ENCODE data around the gene PTGIR. TPM values are rescaled to one million over a fixed set of nuclear protein-coding genes. Genes with fewer than 3 reads are reported as not detected.

PTGIR gene
- total RNA-seq, 2 donors from 2014 or later = 0.82 TPM

DNA sequence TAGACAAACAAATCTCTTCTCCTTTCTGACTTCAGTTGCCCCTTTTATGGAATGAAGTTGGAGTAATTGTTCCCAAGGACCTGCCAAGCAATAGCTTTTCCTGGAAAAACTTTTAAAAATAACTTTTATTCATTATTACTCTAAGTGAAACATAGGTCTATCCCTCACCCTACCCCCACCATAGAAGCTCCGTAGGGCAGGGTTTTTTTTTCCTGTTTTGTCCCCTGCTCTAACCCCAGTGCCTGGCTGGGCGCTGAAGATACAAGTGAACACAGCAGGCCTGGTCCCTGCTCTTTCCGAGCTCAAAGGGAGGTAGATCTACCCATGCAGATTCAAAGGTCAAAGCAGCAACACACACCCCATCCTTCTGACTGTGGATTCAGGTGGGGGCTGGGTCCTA, 19.8 kb upstream of the PTGIR start:
- TF ChIP-seq, protein P1, sequence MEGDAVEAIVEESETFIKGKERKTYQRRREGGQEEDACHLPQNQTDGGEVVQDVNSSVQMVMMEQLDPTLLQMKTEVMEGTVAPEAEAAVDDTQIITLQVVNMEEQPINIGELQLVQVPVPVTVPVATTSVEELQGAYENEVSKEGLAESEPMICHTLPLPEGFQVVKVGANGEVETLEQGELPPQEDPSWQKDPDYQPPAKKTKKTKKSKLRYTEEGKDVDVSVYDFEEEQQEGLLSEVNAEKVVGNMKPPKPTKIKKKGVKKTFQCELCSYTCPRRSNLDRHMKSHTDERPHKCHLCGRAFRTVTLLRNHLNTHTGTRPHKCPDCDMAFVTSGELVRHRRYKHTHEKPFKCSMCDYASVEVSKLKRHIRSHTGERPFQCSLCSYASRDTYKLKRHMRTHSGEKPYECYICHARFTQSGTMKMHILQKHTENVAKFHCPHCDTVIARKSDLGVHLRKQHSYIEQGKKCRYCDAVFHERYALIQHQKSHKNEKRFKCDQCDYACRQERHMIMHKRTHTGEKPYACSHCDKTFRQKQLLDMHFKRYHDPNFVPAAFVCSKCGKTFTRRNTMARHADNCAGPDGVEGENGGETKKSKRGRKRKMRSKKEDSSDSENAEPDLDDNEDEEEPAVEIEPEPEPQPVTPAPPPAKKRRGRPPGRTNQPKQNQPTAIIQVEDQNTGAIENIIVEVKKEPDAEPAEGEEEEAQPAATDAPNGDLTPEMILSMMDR (IDR thresholded peaks at IDR 0.05) = no peak
- Histone ChIP-seq H3K27me3 (peaks cover 12% of the 10 kb centered on the region), H3K27ac (no peak overlapping the region), H3K9ac (ENCODE audit: low read depth in 2 of 2, low read length in 2 of 2) (no peak overlapping the region), H3K4me1 (peaks cover under 1% of the 10 kb centered on the region), H3K9me3 (no peaks in the 10 kb centered on the region), H3K36me3 (no peaks in the 10 kb centered on the region), H3K4me3 (no peak overlapping the region)
- no peak for DNase-seq
- intact Hi-C loops (cut with DNase I) = no loop called here

DNA sequence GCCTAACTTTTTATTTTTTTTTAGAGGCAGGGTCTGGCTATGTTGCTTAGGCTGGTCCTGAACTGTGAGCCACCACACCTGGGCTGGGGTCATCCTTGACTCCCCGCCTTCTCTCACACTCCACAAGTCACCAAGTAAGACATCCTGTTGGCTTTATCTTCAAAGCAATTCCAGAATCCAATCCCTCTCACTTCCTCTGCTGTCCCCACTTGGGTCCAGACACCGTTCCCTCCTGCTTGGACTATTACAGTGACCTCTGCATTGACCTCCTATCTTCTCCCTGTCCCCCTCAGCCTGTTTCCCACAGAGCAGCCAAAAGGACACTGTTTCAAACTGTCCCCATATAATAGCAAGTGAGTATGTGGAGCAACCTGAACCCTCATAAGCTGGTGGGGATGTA, 15.8 kb upstream of the PTGIR start:
- Histone ChIP-seq H3K4me1 (peaks cover 14% of the 10 kb centered on the region), H3K36me3 (no peaks in the 10 kb centered on the region), H3K9me3 (no peaks in the 10 kb centered on the region), H3K4me3 (no peak overlapping the region), H3K27me3 (peaks cover 31% of the 10 kb centered on the region), H3K9ac (ENCODE audit: low read depth in 2 of 2, low read length in 2 of 2) (peak overlapping the region in 1 of 2 donors; percentile 24), H3K27ac (no peak overlapping the region)
- intact Hi-C loops (cut with DNase I) = no loop called here
- TF ChIP-seq, protein P1 (IDR thresholded peaks at IDR 0.05) = no peak
- no peak for DNase-seq

DNA sequence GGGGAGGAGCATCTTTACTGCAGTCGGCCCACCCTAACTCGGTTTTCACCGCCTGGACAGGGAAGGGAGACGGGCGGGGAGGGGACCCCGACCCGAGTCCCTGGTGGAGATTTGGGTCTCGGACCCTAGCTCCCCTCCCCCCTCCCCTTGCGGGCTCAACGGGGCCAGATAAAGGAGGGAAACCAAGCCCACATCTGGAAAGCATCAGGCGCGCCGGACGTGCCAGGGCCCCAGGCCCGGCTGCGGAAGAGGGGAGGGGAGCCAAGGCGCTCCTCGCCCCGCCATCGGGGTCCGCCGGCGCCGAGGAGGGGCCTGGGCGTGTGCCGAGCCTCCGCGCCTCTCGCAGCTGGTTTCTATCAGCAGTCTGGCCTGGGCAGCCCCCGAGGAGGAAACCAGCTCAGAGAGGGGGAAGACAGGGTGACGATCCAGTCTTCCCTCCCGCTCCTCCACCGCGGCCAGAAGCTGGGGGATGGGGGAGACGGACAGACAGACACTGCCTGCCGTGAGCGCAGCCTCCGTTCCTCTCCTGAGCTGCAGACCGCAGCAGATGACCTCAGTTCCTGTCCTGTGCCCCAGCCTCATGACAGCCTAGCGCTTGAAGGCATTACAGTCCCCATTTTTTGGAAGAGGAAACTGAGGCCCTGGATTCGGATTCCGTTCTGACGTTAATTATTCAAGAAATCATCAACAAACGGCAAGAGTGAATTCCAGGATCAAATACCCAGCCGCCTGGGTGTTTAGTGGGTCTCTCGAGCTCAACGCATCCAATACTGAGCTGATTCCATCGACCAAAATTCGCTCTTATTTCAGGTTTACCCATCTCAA, 14.7 kb upstream of the PTGIR start:
- no peaks in the 10 kb centered on the region for H3K9me3 ChIP-seq
- H3K9ac ChIP-seq (ENCODE audit: low read depth in 2 of 2, low read length in 2 of 2) = peak overlapping the region in 1 of 2 donors; percentile 64
- DNase-seq = peak; percentile 53
- peaks cover 36% of the 10 kb centered on the region for H3K27me3 ChIP-seq
- peak overlapping the region; percentile 57 for H3K27ac ChIP-seq
- TF ChIP-seq, protein P1 (IDR thresholded peaks at IDR 0.05) = no peak
- H3K4me3 ChIP-seq = peak overlapping the region; percentile 31
- no peaks in the 10 kb centered on the region for H3K36me3 ChIP-seq
- peaks cover 14% of the 10 kb centered on the region for H3K4me1 ChIP-seq
- intact Hi-C loops (cut with DNase I) = no loop called here

DNA sequence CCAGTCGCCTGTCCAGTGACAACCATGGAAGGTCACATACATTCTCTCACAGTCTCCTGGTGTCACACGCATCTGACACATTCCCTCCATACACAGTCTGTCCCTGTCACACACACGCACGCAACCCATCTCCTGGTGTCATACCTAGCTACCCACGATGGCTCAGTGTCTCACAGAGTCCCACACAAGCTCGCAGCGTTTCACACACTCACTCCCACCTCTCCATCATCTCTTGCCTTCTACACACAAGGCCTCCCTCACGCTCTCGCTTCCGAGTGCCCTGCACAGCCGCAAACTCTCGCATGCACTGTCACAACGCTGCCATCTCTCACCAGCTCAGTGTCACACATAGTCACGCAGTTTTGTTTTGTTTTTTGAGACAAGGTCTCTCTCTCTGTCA, 12.3 kb upstream of the PTGIR start:
- Histone ChIP-seq H3K9me3 (no peaks in the 10 kb centered on the region), H3K27me3 (peaks cover 36% of the 10 kb centered on the region), H3K4me1 (peaks cover 19% of the 10 kb centered on the region), H3K27ac (no peak overlapping the region), H3K9ac (ENCODE audit: low read depth in 2 of 2, low read length in 2 of 2) (no peak overlapping the region), H3K36me3 (no peaks in the 10 kb centered on the region), H3K4me3 (no peak overlapping the region)
- TF ChIP-seq, protein P1 (IDR thresholded peaks at IDR 0.05) = no peak
- intact Hi-C loops (cut with DNase I) = no loop called here
- no peak for DNase-seq

DNA sequence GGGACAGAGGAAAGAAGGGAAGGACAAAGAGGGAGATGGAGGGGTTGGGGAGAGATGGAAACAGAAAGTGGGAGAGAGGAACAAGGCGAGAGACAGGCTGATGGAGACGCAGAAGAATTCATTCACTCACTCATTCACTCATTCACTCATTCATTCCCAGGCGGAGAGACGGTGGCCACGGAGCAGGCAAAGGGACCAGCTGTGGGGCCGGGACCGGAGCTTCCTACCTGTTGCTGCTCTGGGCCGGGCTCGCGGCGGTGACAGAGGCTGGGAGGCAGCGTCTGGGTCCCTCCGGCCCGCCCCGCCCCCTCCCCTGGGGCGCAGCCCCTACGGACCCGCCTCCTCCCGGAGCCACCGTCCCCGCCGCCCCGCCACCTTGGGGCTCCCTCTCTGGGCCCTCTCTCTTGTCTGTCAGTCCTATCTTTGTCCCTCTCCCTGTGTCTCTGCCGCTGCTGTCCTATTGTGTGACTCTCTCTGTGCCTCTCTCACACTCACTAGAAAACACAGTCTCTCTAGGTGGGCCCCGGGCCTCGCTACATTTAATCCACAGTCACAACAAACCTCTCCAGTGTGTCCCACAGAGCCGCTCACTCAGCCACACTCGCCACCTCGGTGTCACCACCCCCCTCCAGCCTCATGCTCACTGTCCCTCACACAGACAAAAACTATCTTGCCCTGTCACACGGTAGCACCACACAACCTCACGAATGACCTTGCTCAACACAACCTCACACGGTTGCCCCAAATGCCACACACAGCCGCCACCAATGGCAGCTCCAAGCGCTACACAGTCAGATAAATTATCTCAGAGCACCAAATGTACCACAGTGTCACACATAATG, 11.3 kb upstream of the PTGIR start, which contains the start of gene GNG8:
GNG8 (minus strand) TSS at position 283 of the 842 bp plus-strand sequence. CDS start 1,520 bp downstream, outside the sequence.
- Histone ChIP-seq H3K27ac (no peak within 1 kb of the TSS), H3K9ac (ENCODE audit: low read depth in 2 of 2, low read length in 2 of 2) (no peak within 1 kb of the TSS), H3K9me3 (no peaks in the 10 kb centered on the region), H3K4me3 (no peak within 1 kb of the TSS), H3K27me3 (peaks cover 36% of the 10 kb centered on the region), H3K4me1 (peaks cover 19% of the 10 kb centered on the region), H3K36me3 (no peaks in the 10 kb centered on the region)
- DNase-seq = no peak
- TF ChIP-seq, protein P1 (IDR thresholded peaks at IDR 0.05) = no peak
- intact Hi-C loops (cut with DNase I) = no loop called here
